Activated naive CD4-positive, alpha-beta T cell (primary cell): Measurements from ENCODE around the gene LAGE3.

Experiments
- DNase-seq, 4 experiments: peaks; one replicate each; lab custom pipeline; 2025; lab: John Stamatoyannopoulos, UW

Gene LAGE3

GRCh38 chrX:154478728-154479622 is at the start of gene LAGE3:
TSS of gene LAGE3 (minus strand) at chrX:154479281. CDS start at chrX:154478915, 366 bp downstream.
- peak; percentile 79 to 92 (median 86) for DNase-seq

GRCh38 chrX:154526901-154527675 is 48.0 kb upstream of the LAGE3 start:
- DNase-seq, result peak in 1 of 4 experiments; percentile 30

- DNase-seq, result no peak
Measured at GRCh38 chrX:154525606-154526490, 46.8 kb upstream of the LAGE3 start.

GRCh38 chrX:154519389-154519788 is 40.3 kb upstream of the LAGE3 start:
- no peak for DNase-seq

GRCh38 chrX:154517101-154517781 is 38.2 kb upstream of the LAGE3 start:
- no peak for DNase-seq

GRCh38 chrX:154516656-154517100 is 37.6 kb upstream of the LAGE3 start:
- no peak for DNase-seq

GRCh38 chrX:154515966-154516655 is 37.0 kb upstream of the LAGE3 start, which contains the start of gene FAM3A:
TSS of gene FAM3A (minus strand) at chrX:154516232. CDS start at chrX:154515772, 460 bp downstream.
- peak; percentile 63 to 90 (median 78) for DNase-seq

GRCh38 chrX:154515090-154515965 is 36.2 kb upstream of the LAGE3 start:
- DNase-seq, result no peak

GRCh38 chrX:154513716-154514115 is 34.6 kb upstream of the LAGE3 start:
- DNase-seq, result no peak

GRCh38 chrX:154512879-154513553 is 33.9 kb upstream of the LAGE3 start:
- DNase-seq, result no peak

GRCh38 chrX:154511761-154512160 is 32.7 kb upstream of the LAGE3 start:
- DNase-seq, result no peak

GRCh38 chrX:154509455-154509854 is 30.4 kb upstream of the LAGE3 start:
- no peak for DNase-seq

- no peak for DNase-seq
Measured at GRCh38 chrX:154508384-154508745, 29.3 kb upstream of the LAGE3 start.

- DNase-seq, result no peak
Measured at GRCh38 chrX:154507673-154508383, 28.7 kb upstream of the LAGE3 start.

- DNase-seq, result no peak
Measured at GRCh38 chrX:154506483-154507332, 27.6 kb upstream of the LAGE3 start.

GRCh38 chrX:154505734-154506133 is 26.7 kb upstream of the LAGE3 start:
- no peak for DNase-seq

GRCh38 chrX:154502989-154503388 is 23.9 kb upstream of the LAGE3 start:
- no peak for DNase-seq
